Lower leg skin (tissue), 3 donors: Measurements from ENCODE around the gene CENATAC.

Source experiments
- CTCF ChIP-seq, 3 donors: fragments of 450-650 bp; IDR thresholded peaks; one replicate each; pipeline ENCODE4 v1.5.1; 2016; ENCODE audit warnings: antibody characterized with exemption in 3 of 3, mild to moderate bottlenecking in 3 of 3, moderate library complexity in 2 of 3
- POLR2A ChIP-seq, 2 donors: fragments of 450-650 bp; IDR thresholded peaks; one replicate each; pipeline ENCODE4 v1.6.1; 2016 to 2017; ENCODE audit warnings: antibody characterized with exemption in 2 of 2, mild to moderate bottlenecking in 1 of 2, moderate library complexity in 1 of 2

DNA sequence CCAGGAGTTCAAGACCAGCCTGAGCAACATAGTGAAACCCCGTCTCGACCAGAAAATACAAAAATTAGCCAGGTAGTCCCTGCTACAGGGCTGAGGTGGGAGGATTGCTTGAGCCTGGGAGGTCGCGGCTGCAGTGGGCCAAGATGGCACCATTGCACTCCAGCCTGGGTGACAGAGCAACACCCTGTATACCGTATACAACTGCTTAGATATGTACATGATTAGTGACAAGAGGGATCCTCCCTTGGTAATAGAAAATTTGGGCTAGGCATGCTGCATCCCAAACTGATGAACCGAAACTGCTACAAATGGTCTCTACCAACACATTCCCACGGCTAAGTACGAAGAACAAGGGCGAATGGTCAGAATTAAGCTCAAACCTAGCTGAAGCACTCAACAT lies 45.0 kb downstream of the CENATAC start:
- TF ChIP-seq CTCF (IDR thresholded peaks at IDR 0.05) (no peak), POLR2A (IDR thresholded peaks at IDR 0.05) (no peak)
